HL-60 (cell line): ENCODE measurements around the gene GPR108.

Experiments
- CTCF ChIP-seq: IDR thresholded peaks from one replicate; pipeline ENCODE4 v1.5.1; 2011; ENCODE audit warnings: low read length, control low read depth, inconsistent platforms; ENCODE audit not compliant: insufficient read depth
- GABPA ChIP-seq: IDR thresholded peaks from 2 replicates; pipeline ENCODE4 v1.6.1; 2012; ENCODE audit warnings: low read depth
- POLR2AphosphoS5 ChIP-seq: IDR thresholded peaks from 2 replicates; pipeline ENCODE4 v1.6.1; 2012; ENCODE audit warnings: low read depth

GRCh38 chr19:6772028-6772865 lies 34.9 kb upstream of the GPR108 start, which contains the start of gene VAV1:
- TF ChIP-seq CTCF, result peak; percentile 48
- TF ChIP-seq POLR2AphosphoS5, result peak; percentile 84
- no peak for TF ChIP-seq GABPA
